ENCODE data around the gene PLA2G4D.

Gene PLA2G4D

DNA sequence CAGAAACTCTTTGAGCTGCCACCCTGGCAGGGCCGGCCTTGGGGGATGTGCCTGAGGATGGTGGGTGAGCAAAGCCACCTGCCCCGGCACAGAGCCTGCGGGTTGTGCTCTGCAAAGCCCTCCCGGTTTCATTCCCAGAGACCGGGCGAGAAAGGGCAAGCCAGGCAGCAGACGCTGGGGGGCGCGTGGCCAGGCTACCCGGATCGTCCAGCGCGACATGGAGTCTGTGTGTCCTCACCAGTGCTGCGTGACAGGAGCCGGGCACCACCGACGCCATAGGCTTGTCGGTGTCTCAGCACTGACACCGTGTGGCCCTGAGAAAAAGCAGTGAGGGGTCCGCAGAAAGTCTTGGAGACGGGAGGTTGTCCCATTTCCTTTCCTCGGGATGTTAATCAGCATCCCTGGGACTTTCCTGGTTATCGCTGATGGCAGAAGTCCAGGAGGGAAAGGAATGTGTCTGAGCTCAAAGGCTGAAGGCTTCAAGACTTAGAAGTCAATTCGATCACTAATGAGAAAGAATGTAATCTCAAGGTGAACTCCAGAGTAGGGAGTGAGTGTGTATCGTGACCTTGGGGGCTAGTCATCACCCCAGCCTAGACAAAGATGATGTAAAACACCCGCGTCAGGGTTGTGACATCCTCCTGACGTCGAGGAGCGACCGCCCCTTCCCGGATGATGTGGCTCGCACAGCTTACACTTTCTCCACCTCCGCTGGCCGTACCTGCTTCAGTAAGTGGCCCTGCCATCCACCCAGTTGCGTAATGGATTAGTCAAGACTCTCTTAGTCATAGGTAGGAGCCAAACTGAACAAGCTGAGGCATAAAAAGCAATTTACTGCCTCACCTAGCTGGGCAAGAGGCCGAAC lies 37.2 kb downstream of the PLA2G4D start:
- DNase-seq (ENCODE audit: low read depth in 2 of 2), result peak; percentile 27 to 58

DNA sequence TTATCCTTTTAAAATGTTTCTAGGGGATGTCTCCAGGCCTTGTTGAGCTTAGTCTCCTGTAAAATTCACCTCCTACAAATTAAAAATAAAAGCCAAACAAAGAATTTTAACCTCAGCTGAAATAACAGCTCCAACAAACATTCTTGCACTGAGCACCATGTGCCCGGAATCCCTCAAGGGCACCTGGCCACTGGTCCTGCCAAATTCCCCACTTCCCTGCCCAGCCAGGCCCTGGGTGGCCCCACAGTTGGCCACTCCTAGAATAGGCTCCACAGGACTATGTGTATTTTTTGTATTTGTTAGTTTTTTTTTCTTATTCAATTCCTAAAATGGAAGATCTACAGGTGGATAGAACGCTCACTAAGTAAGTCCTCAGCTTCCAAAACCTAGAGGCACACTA lies 40.4 kb downstream of the PLA2G4D start:
- DNase-seq (ENCODE audit: low read depth in 2 of 2), result no peak

DNA sequence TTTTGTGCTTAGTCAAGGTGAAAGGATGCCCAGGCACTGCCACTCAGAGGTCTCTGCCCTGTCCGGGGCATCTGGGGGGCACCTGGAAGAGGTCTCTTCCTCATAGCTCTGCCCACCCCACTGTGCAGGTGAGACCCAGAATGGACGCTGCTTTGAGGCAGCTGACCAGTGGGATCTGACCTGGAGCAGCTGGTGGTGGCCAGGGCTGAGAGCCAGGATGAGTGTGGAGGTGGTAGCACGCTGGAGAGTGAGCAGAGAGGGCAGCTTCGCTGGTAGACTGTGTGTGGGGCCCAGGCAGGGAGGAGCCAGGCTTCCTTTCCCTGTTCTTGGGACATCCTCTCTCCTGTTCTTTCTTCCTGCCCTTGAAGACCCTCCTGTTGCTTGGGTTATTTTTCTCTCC lies 41.4 kb downstream of the PLA2G4D start:
- DNase-seq (ENCODE audit: low read depth in 2 of 2), result no peak

DNA sequence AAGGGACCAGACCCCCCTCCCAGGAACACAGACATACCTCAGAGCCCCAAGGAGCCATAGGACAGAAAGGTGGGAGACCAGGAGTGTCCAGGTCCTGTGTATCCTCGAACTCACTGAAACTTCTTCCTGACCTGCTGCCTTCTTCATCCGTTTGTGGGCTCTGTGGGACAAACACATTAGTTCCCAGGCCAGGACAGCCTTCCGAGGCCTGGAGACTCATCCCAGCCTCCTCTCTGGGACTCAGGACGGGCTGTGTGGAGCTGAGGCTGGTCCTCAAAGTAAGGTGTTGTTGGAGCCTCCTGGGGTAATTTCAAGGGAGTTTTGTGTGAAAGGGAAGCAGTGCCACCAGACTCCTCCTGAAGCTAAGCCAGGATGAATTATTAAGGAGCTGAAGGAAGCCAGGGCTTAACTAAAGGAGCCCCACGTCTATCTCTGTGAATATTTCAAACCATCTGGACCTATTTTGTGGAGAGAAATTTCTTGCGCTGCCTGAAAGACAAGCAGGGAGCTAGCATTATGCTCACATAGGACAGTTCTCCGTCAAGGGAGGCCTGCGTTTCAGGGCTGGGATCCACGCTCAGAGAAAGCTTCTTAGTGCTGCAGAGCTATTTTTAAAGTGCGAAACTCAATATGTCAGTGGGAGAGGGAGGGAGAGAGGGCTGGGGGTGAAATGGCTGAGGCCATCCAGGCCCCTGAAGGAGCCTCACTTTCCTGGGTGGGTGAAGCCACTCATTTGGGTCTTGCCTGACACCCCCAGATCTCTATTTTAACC lies 43.7 kb downstream of the PLA2G4D start:
- DNase-seq (ENCODE audit: low read depth in 2 of 2), result no peak

DNA sequence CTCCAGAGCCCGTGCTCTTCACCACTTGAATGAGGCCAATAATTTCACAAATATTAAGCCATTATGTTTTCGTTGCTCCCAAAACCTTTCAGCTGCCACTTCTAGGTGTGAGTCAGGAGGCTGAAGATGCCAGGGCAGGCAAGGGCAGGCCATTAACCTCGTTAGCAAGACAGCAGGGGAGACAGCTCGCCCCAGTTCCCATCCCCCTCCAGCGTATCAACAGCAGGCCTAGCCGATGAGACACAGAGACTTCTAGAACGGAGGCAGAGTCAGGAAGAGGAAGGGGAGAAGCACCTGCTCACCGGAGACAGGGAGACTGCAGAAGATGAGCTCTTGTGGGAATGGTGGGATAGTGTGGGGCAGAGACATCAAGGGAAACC lies 45.6 kb downstream of the PLA2G4D start:
- DNase-seq (ENCODE audit: low read depth in 2 of 2), result no peak

DNA sequence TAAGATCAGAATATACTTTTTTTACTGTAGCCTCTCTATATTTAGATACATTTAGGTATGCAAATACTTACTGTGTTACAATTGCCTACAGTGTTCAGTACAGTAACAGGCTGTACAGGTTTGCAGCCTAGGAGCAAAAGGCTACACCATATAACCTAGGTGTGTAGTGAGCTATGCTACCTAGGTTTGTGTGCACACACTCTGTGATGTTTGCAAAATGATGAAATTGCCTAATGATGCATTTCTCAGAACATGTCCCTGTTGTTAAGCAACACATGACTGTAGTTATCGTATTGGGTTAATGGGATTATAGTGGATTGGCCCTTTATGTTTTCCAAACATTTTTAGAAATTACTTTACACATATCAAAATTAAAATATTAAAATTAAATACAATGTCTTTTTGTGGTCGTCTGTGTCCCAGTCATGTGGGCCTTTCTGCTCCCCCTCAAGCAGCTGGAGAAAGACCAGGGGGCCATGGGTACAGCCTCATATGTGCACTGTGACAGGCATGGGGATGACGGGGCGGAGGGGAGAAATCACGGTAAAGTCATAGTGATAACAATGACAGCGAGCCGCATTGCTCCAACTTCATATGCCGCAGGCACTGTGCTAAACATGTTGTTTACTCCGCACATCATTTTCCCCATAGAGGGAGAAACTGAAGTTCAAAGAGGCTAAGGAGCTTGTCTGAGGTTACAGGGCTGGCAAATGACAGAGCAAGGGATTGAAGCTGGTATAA lies 46.1 kb downstream of the PLA2G4D start:
- no peak for DNase-seq (ENCODE audit: low read depth in 2 of 2)

DNA sequence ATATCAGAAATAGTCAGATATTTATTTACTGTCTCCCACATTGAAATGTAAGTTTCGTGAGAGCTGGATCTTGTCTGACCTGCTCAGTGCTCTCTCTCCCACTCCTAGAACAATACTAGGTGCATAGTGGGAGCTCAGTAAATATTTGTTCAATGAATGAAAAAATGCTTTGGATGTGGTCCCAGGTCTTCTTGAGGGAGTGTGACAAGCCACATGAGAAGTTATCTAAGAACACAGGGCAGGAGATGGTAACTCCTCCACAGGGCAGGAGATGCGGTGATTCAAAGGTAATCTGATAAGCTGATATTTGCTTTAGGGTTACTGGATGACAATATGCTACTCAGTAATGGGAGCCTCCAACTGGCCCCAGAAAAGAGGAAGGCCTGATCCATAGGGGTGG lies 47.8 kb downstream of the PLA2G4D start:
- no peak for DNase-seq (ENCODE audit: low read depth in 2 of 2)

DNA sequence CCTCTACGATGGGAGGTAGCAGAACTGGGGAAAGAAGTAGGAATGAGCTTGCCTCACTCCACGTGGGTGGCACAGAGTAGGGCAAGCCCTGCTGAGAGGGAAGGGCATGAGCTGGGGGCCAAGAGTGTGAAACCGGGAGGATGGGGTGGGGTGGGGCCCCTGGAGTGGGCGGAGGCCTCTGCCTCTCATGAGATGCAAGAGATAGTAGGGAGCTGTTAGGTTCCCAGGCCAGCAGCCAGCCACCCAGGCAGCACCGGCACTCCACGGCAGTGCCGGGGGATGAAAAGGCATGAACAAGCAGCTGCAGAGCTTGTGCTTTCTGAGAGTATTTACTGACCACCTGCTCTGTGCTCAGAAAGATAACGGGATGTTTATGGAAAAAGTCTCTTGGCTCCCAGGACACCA lies 49.1 kb downstream of the PLA2G4D start:
- DNase-seq (ENCODE audit: low read depth in 2 of 2), result no peak

DNA sequence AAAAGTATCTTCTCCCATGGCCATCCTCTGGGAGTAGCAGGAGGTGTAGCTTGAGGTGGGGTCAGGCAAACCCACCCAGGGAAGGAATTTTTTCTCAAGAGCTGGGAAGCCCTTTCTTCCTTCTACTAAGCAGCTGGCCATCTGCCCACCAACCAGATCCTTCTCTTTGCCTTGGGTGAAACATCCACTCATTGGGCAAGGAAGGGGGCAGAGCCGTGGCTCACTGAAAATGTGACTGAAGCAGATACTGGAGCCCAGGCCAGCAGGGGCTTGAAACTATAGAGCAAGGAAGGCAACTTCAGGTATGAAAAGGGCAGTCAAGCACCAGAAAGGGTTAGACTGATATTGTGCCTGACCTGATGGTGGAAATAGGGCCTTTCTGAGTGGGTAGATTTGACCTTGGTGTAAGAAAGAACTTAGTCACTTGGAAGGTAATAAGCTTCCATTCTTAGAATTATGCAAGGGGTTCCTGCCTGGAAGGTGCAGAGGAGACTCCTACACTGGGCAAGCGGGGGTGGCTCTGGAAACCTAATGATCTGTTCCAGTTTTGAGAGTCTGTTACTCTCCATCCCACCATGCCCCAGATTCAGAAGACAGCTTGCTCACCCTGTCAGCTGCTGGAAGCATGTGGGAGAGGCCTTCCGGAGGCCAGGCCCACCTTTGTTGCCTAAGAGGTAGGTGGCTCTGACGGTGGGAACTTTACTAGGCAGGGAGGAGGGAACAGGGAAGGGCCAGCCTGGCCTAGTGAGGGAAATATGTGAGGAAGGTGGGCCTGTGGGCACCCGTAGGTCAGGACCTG lies 51.6 kb downstream of the PLA2G4D start:
- no peak for DNase-seq (ENCODE audit: low read depth in 2 of 2)

DNA sequence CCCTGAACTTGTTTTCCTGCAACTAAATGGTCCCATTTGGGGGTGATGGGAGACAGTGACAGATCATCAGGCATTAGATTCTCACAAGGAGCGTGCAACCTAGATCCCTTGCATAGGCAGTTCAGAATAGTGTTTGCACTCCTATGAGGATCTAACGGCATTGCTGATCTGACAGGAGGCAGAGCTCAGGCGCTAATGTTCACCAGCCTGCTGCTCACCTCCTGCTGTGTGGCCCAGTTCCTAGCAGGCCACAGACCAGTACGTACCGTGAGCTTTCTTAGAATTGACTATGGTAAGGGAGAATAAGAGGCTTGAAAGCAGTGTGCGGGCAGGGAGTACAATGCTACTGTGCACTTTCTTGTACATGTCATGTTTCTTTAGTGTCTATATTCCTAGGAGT lies 56.0 kb downstream of the PLA2G4D start:
- DNase-seq (ENCODE audit: low read depth in 2 of 2), result no peak

DNA sequence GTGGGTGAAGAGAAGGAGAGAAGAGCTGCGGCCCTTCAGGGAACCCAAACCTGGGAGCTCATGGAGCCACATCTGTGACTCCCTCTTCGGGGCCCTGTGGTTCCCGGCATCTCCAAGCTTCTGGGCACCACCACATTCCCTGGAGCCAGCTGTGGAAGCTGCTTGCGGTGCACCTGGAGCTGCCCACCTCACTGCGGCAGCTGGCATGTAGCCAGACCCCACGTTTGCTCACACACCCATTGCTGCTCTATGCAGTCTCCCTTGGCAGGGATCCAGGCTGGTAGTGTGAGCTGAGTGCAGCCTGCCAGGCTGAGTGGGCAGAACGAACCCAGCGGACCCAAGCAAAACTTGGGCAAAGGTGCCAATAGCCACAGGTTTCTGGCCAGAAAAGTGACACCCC lies 56.7 kb downstream of the PLA2G4D start:
- DNase-seq (ENCODE audit: low read depth in 2 of 2), result no peak

DNA sequence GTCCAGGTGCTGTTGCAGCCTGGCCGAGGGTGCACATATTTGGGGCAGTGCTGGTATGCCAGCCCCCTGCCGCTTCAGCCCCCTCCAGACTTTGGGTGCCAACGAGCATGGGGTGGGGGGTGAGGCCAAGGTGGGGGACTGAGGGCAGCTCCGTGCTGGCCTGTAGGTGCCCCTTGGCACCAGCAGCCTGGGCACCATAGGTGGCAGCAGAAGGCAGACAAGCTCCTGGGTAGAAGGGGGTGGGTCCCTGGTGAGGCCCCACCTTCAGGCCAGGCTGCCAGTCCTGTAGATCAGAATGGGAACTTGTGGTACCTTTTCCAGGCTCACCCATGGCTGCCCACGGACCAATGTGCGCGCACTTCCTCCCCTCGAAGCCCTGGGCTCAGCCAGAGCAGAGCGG lies 57.4 kb downstream of the PLA2G4D start:
- DNase-seq (ENCODE audit: low read depth in 2 of 2), result no peak

DNA sequence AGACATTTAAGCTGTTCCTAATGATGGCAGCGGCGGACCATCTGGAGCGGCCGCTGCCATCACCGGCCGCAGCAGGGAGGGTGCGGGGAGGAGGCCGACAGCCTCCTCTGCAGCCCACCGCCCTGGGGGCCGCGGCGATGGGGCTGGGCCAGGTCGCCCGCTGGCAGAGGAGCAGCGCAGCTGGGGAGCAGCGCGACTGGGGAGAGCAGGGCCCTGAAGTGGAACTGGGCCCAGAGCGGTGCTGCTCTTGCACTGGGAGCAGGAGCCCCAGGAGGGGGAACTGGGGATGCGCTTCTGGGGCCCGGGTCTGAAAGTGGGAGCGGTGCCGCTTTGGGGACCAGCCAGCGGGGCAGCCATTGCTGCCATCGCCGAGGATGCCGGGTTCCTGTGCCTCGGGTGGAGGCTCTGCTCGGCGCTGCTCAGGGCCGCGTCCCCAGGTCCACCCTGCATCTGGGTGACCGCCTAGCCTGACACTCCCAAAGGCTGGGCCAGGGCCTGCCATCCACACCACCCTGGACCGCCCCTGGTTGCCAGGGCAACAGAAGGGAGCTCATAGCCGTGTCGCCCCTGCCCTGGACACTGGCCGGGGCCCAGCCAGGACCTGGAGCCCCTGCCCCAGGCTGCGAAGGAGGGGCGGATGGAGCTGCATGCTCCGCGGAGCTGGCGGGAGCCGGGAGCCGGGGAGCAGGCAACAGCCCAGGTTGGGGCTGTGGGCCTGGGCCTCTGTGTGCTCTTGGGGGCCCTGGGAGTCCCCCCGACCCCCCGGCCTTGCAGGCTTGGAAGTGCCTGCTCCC lies 58.1 kb downstream of the PLA2G4D start:
- no peak for DNase-seq (ENCODE audit: low read depth in 2 of 2)

DNA sequence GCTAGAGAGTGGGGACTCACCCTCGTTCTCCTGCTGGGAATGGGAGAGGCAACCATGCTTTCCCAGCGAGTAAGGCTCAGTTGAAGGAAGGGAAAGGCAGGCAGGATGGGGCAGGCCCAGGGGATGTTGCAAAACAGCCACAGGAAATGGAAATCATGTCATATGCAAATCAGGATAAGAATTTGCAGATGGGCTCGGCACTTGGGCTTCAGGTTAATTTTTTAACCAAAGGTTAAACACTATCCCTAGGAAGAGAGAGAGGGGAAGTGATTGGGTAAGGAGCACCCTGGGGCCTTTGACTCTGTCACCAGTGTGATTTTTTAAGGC lies 59.0 kb downstream of the PLA2G4D start:
- DNase-seq (ENCODE audit: low read depth in 2 of 2), result no peak

DNA sequence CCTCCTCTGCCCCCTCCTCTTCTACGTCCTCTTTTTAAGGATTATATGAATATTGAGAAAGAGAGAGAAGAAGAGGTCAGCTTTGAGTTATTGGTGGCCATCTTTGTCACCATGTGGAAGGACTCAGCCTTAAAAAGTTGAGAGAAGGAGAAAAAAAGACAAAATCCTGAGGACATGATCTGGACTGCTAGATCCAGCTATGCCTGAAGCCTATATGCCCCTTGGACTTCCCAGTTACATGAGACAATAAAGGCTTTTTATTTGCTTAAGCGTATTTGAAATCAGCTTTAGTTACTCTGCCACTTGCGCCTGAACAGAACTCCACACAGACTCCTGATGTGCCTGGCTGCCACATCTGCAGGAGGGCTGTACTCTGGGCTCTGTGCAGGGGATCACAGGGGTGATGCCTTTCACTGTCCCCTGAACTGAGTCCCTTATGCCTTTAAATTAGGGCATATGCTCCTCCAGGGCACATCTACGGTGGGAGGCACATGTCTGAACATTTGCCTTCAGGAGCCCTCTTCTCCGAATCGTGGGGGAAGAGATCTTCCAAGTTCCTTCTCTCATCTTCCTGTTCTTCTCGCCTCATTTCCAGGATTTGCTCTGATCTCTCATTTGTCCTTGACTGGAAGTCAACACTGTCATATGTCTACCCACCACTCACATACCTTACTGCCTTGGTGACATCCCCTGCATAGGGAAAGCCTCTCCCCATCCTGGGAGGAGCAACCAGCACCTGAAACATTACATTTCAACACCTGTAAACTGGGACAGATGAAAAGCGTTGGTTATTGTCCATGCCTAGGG lies 59.5 kb downstream of the PLA2G4D start:
- DNase-seq (ENCODE audit: low read depth in 2 of 2), result no peak

DNA sequence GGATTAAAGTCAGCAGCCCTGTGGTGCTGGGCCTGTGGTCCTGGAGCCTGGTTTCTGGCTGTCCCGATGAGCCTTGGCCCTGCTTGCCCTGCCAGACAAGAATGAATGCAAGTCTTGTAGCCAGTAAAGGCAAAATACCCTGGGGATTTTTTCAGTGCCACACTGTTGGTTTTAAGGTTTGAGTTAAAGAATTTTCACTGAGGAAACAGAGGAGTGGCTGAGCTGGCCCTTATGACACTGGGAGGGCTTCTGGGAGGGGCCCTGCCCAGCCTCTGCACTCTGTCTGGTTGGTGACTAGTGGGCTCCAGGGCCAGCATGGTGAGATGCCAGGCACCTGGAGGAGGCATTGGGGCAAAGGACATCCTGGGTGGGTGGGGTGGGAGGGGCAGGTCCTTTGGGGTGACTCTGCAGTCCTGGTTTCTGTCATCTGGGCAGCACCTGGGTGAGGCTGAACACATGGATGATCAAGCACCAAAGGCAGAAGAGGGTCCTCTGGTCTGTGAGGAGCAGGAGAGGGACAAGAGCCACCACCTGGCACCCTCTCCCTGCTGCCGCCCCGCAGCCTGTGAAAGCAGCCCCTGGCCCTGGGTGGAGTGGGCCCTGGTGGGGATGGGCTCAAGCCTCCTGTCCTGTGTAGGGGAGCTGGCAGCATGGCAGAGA lies 61.0 kb downstream of the PLA2G4D start:
- DNase-seq (ENCODE audit: low read depth in 2 of 2), result no peak

DNA sequence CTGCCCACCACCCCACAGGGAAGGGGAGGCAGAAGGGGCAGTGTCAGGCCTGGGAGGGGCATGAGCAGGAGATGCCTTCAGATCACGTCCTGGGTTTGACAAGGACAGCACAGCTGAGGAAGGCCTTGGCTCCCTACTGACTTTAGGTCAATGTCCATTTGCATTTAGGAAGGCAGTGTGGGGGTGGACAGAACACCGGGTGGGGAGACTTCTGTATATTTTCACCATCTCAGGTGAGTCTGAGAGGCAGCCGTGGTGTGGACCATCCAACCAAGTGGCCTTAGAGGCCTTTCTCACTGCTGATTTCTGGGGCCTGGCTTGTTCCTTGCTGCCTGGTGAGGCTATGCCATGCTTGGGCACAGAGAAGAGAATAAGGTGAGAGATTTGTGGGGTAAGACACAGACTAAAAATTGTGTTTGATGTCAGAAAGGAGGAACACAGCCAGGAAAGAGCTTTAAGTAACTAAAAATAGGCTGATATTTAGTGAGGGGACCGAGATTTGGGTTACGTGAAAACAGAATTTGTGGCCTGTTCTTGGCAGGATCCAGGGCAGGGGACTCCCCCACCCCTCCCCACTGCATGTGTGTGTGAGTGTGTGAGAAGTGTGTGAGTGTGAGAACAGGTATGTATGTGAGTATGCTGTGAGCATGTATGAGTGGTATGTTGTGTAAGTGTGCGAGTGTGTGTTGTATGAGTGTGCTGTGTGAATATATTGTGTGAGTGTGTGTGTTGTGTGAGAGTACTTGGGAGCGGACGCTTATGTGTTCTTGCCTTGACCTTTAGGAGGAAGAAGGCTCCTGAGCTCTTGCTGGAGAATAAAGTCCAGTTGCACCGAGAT lies 61.8 kb downstream of the PLA2G4D start:
- no peak for DNase-seq (ENCODE audit: low read depth in 2 of 2)

DNA sequence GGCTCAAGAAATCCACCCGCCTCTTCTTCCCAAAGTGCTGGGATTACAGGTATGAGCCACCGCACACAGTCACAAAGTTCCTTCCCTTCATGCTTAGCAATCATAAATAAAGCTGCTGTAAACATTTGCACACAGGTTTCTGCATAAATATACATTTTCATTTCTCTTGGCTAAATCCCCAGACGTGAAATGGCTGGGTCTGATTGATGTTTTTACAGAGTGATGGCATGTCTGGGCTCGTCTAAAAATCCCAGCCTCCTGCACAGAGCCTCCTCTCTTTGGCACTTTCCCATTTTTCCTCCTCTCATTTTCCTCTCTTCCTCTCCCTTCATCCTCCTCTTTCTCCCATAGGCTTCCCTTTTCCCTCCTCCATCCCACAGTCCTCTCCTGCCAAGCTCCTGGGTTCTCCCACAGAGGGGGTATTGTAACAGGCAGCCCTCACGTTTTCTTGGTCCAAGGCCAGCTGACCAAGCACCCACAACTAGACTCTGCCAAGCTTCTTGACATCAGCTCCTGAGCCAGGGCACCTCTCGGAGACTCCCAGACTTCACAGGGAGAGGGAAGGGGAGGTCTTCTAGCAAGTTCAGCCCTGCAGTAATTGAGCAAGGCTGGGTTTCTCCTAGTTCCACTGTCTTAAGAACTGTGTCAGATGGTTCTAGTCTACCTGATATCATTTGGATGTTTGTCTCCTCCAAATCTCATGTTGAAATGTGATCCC lies 63.0 kb downstream of the PLA2G4D start:
- no peak for DNase-seq (ENCODE audit: low read depth in 2 of 2)
